H1 (cell line): ENCODE results near the gene CST8. TPM values are rescaled to one million over a fixed set of nuclear protein-coding genes. Genes with fewer than 3 reads are reported as not detected.
A peak's percentile ranks its signal among the peaks of the same experiment; 100 is the strongest.

ENCODE experiments used
- CTCF ChIA-PET: fragments of 300-600 bp; sonication (Branson Sonifier 250); formaldehyde crosslinking; loops from one replicate; lab custom pipeline; 2021; ENCODE audit not compliant: partially characterized antibody; lab: Charles Lee
- POLR2A ChIA-PET: fragments of 300-600 bp; sonication (Branson Sonifier 250); formaldehyde crosslinking; loops from one replicate; lab custom pipeline; 2021; ENCODE audit warnings: inconsistent platforms; ENCODE audit not compliant: partially characterized antibody; lab: Charles Lee
- DNase-seq, 2 experiments: peaks; one replicate each; pipeline versions ENCODE4 v3.0.0 to v3.0.0-alpha.2; 2010 to 2022; ENCODE audit warnings: low spot score in 2 of 2, low read depth in 1 of 2, mixed read lengths in 1 of 2
- FAIRE-seq: peaks from 2 replicates; lab custom pipeline; 2011; peaks lifted over from hg19 to GRCh38; lab: Jason Lieb, UNC
- H2AFZ ChIP-seq: 2 replicates; pipeline ENCODE4 v1.8.1; 2012; ENCODE audit warnings: low read length, inconsistent platforms
- H2AK5ac ChIP-seq: 2 replicates; pipeline ENCODE4 v1.6.1; 2013; ENCODE audit warnings: low read depth, low read length
- H2BK120ac ChIP-seq: replicated peaks from 2 replicates; pipeline ENCODE3; 2013; ENCODE audit warnings: low read depth, low read length, inconsistent platforms
- H2BK12ac ChIP-seq: 2 replicates; pipeline ENCODE4 v1.6.1; 2013; ENCODE audit warnings: low read depth, low read length
- H2BK15ac ChIP-seq: 2 replicates; pipeline ENCODE4 v1.6.1; 2013; ENCODE audit warnings: low read length
- H2BK20ac ChIP-seq: 2 replicates; pipeline ENCODE4 v1.6.1; 2013; ENCODE audit warnings: low read length
- H2BK5ac ChIP-seq: 2 replicates; pipeline ENCODE4 v1.6.1; 2013; ENCODE audit warnings: low read depth, low read length
- H3K14ac ChIP-seq: 2 replicates; pipeline ENCODE4 v1.6.1; 2013; ENCODE audit warnings: inconsistent platforms; ENCODE audit not compliant: insufficient read length
- H3K18ac ChIP-seq: 2 replicates; pipeline ENCODE4 v1.6.1; 2013; ENCODE audit warnings: low read length; ENCODE audit errors: extremely low read depth
- H3K23ac ChIP-seq: 2 replicates; pipeline ENCODE4 v1.6.1; 2013; ENCODE audit warnings: inconsistent platforms; ENCODE audit not compliant: insufficient read length
- H3K23me2 ChIP-seq: 2 replicates; pipeline ENCODE4 v1.6.1; 2013; ENCODE audit warnings: low read depth, low read length
- H3K27ac ChIP-seq: 2 replicates; pipeline ENCODE4 v1.6.1; 2011; ENCODE audit warnings: low read depth, low read length, inconsistent platforms
- H3K27me3 ChIP-seq, 4 experiments: replicated peaks in 1 of 4; 1 replicate in 1 of 4; 2 replicates in 3 of 4; pipeline versions ENCODE4 v1.6.1 to v1.8.1; 2011 to 2013; ENCODE audit warnings: low read length in 3 of 4, mild to moderate bottlenecking in 3 of 4, inconsistent platforms in 2 of 4, mixed read lengths in 2 of 4, moderate library complexity in 1 of 4; ENCODE audit not compliant: control insufficient read depth in 3 of 4, insufficient read depth in 3 of 4; ENCODE audit errors: extremely low read depth in 1 of 4
- H3K36me3 ChIP-seq, 4 experiments: 2 replicates each; pipeline versions ENCODE4 v1.6.1 to v1.8.1; 2011 to 2013; ENCODE audit warnings: mild to moderate bottlenecking in 4 of 4, low read length in 3 of 4, moderate library complexity in 2 of 4, control low read depth in 1 of 4, inconsistent platforms in 1 of 4; ENCODE audit not compliant: insufficient read depth in 4 of 4, control insufficient read depth in 2 of 4
- H3K4ac ChIP-seq: replicated peaks from 2 replicates; pipeline ENCODE3; 2013; ENCODE audit warnings: low read length, low read depth, mixed read lengths, inconsistent platforms; ENCODE audit not compliant: insufficient read length
- H3K4me1 ChIP-seq, 4 experiments: replicated peaks in 1 of 4; 1 replicate in 1 of 4; 2 replicates in 3 of 4; pipeline versions ENCODE4 v1.6.1 to v1.8.1; 2011 to 2013; ENCODE audit warnings: low read length in 3 of 4, inconsistent platforms in 2 of 4, mixed read lengths in 1 of 4; ENCODE audit not compliant: insufficient read depth in 4 of 4, control insufficient read depth in 3 of 4
- H3K4me2 ChIP-seq, 2 experiments: 2 replicates each; pipeline versions ENCODE4 v1.6.1 to v1.8.1; 2011 to 2013; ENCODE audit warnings: low read depth in 2 of 2, low read length in 2 of 2, control low read depth in 1 of 2, inconsistent platforms in 1 of 2, mild to moderate bottlenecking in 1 of 2; ENCODE audit not compliant: insufficient read depth in 1 of 2
- H3K4me3 ChIP-seq, 4 experiments: fragments of 200-600, 300-600 bp in 1 of 4; sonication (generic), shearing (Covaris generic), sonication (Bioruptor Twin) in 1 of 4; 2 replicates each; pipeline versions ENCODE4 v1.5.1 to v1.8.1; 2011 to 2016; ENCODE audit warnings: low read length in 4 of 4, low read depth in 3 of 4, control low read depth in 2 of 4, inconsistent platforms in 2 of 4, mild to moderate bottlenecking in 2 of 4, mixed read lengths in 1 of 4, moderate library complexity in 1 of 4; ENCODE audit not compliant: insufficient read depth in 2 of 4; ENCODE audit errors: extremely low read depth in 1 of 4
- H3K56ac ChIP-seq: replicated peaks from 2 replicates; pipeline ENCODE3; 2013; ENCODE audit warnings: low read depth, mild to moderate bottlenecking, mixed read lengths, low read length, inconsistent platforms; ENCODE audit not compliant: insufficient read length
- H3K79me1 ChIP-seq: 2 replicates; pipeline ENCODE4 v1.6.1; 2013; ENCODE audit warnings: low read depth, low read length, control low read depth
- H3K79me2 ChIP-seq, 2 experiments: 2 replicates each; pipeline versions ENCODE4 v1.6.1 to v1.8.1; 2012 to 2013; ENCODE audit warnings: low read length in 2 of 2, mild to moderate bottlenecking in 2 of 2, inconsistent platforms in 1 of 2; ENCODE audit not compliant: insufficient read depth in 2 of 2, control insufficient read depth in 1 of 2
- H3K9ac ChIP-seq, 4 experiments: replicated peaks in 1 of 4; 1 replicate in 1 of 4; 2 replicates in 3 of 4; pipeline versions ENCODE4 v1.6.1 to v1.8.1; 2011 to 2013; ENCODE audit warnings: low read depth in 3 of 4, low read length in 3 of 4, control low read depth in 2 of 4, mild to moderate bottlenecking in 2 of 4, moderate library complexity in 2 of 4, inconsistent platforms in 1 of 4; ENCODE audit errors: extremely low read depth in 1 of 4
- H3K9me3 ChIP-seq, 2 experiments: 2 replicates each; pipeline versions ENCODE4 v1.6.1 to v1.8.1; 2012 to 2013; ENCODE audit warnings: mild to moderate bottlenecking in 2 of 2, moderate library complexity in 2 of 2, control low read depth in 1 of 2, inconsistent platforms in 1 of 2, low read depth in 1 of 2, low read length in 1 of 2, mixed read lengths in 1 of 2; ENCODE audit not compliant: insufficient read depth in 2 of 2
- H4K20me1 ChIP-seq, 2 experiments: replicated peaks in 1 of 2; 2 replicates each; pipeline versions ENCODE3 to v1.8.1; 2011 to 2013; ENCODE audit warnings: inconsistent platforms in 2 of 2, low read length in 2 of 2, mild to moderate bottlenecking in 1 of 2; ENCODE audit not compliant: insufficient read depth in 2 of 2, control insufficient read depth in 1 of 2
- H4K5ac ChIP-seq: 2 replicates; pipeline ENCODE4 v1.6.1; 2013; ENCODE audit warnings: low read length, low read depth, mixed read lengths, inconsistent platforms; ENCODE audit not compliant: insufficient read length
- H4K8ac ChIP-seq: 2 replicates; pipeline ENCODE4 v1.8.0; 2013; ENCODE audit warnings: mild to moderate bottlenecking, moderate library complexity, low read length, inconsistent platforms; ENCODE audit not compliant: insufficient read depth; ENCODE audit errors: extremely low read depth
- H4K91ac ChIP-seq: replicated peaks from 2 replicates; pipeline ENCODE3; 2013; ENCODE audit warnings: low read length, mixed read lengths, inconsistent platforms; ENCODE audit not compliant: insufficient read length
- WGBS, 2 experiments: shearing (Covaris generic) in 1 of 2; methylation state at CpG; one replicate each; pipeline versions ENCODE4 v1.1.6 to v1.1.7; 2013 to 2015; ENCODE audit warnings: low lambda C conversion rate in 2 of 2, mixed read lengths in 2 of 2, inconsistent platforms in 1 of 2, low coverage in 1 of 2, missing lambda C conversion rate in 1 of 2; ENCODE audit not compliant: insufficient replicate concordance in 2 of 2, insufficient coverage in 1 of 2, insufficient read length in 1 of 2; ENCODE audit errors: extremely low coverage in 1 of 2, missing lambda C conversion rate in 1 of 2; 5-methylcytosine and 5-hydroxymethylcytosine counted together
- polyA plus RNA-seq, 7 experiments: library from polyadenylated mRNA; depleted of rRNA in 3 of 7; stranded (reverse) in 5 of 7; unstranded in 2 of 7; fragments of >200 nt in 5 of 7; fragments of 200-250 nt in 2 of 7; gene quantifications; 1 replicate in 5 of 7; 2 replicates in 1 of 7; 4 replicates in 1 of 7; pipeline versions ENCODE4 v1.2.1 to v1.2.3, GENCODE V29; 2011 to 2013; ENCODE audit warnings: missing spikeins in 2 of 7, mixed read lengths in 2 of 7
- total RNA-seq: library from RNA; stranded (reverse); fragmentation: NEBNext Ultra II Directional; extraction: Animal tissue kit (Norgen Biotek cat#: 25700); gene quantifications from 2 replicates; pipeline ENCODE4 v1.2.1, GENCODE V29; 2021

The CST8 gene
- total and polyA plus RNA-seq, 2 of the 8 experiments (the other 6 are each of a cell fraction or from before 2014, with no cell fraction given), result not detected

DNA sequence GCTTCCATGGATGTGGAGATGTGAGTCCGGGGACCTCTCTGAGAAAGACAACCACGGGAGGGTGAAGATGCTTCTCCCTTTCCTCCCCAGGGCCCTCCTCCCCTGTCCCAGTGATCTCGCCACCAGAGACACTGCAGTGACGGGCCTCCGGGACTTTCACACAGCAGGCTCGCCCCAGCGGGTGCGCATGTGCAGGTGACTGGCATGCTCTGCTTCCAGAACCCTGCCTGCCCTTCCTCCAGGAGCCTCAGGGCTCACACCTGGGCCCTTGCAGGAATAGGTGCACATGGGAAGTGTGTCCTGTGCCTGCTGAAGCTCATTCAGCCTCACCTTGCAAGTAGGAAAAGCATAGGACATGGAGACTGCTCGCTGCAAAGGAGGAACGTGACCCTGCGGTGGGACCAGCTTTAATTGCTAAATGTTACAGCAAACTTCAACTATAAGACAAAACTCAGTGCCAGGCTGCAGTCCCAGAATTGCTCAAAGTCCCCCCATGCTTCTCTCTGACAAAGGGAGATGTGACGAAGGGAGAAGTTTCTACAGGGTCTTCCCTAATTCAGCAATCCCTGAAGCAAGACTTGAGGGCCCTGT, 19.2 kb downstream of the CST8 start:
- POLR2A ChIA-PET, result interaction anchor here (1.3 kb wide), 1 partner anchor 23 kb away, joined by 5 read pairs; no protein-coding TSS in a partner anchor
- H2BK120ac ChIP-seq, result no peak overlapping the region
- H3K9me3 ChIP-seq, result peaks cover 3% of the 10 kb centered on the region in 2 experiments; a peak in 2 of 4 replicates
- H2BK20ac ChIP-seq, result peak overlapping the region; percentile 87; the same call in 1 of the 2 replicates
- no peak overlapping the region for H4K8ac ChIP-seq
- H4K5ac ChIP-seq, result no peak overlapping the region
- H2BK15ac ChIP-seq, result peak overlapping the region; percentile 89; the same call in 1 of the 2 replicates
- no peak overlapping the region for H3K14ac ChIP-seq
- no peaks in the 10 kb centered on the region for H4K20me1 ChIP-seq
- no peak for DNase-seq
- H3K18ac ChIP-seq, result peak overlapping the region; percentile 72; the same call in 1 of the 2 replicates
- FAIRE-seq, result no peak
- H3K36me3 ChIP-seq, result no peaks in the 10 kb centered on the region
- H3K23me2 ChIP-seq, result no peaks in the 10 kb centered on the region
- CTCF ChIA-PET, result interaction anchor here (1.3 to 1.4 kb wide), 5 partner anchors 8 to 68 kb away, joined by 3 to 5 read pairs (median 4); no protein-coding TSS in a partner anchor
- H3K4me2 ChIP-seq, result no peak overlapping the region
- H4K91ac ChIP-seq, result no peak overlapping the region
- peaks cover 0 to 15% (median 10%) of the 10 kb centered on the region in 4 experiments; a peak in 6 of 7 replicates for H3K4me1 ChIP-seq
- no peak overlapping the region for H2BK5ac ChIP-seq
- no peaks in the 10 kb centered on the region for H3K79me2 ChIP-seq
- peak overlapping the region; percentile 20; the same call in 1 of the 2 replicates for H2BK12ac ChIP-seq
- WGBS, 2 experiments, result 92% methylated on average over 12 of the region's 12 CpGs; no CpG with 5 or more reads in 1 of the 2 experiments
- no peak overlapping the region for H3K4me3 ChIP-seq
- H2AK5ac ChIP-seq, result 0 out of 2 replicates have a peak overlapping the region, but pooled peaks have one; percentile 67
- 0 out of 2 replicates have a peak overlapping the region, but pooled peaks have one; percentile 17 for H2AFZ ChIP-seq
- H3K27ac ChIP-seq, result no peak overlapping the region
- no peak overlapping the region for H3K56ac ChIP-seq
- H3K4ac ChIP-seq, result no peak overlapping the region
- H3K79me1 ChIP-seq, result no peaks in the 10 kb centered on the region
- no peak overlapping the region for H3K23ac ChIP-seq
- no peak overlapping the region for H3K9ac ChIP-seq
- H3K27me3 ChIP-seq, result peaks cover 0 to 3% (median 1%) of the 10 kb centered on the region in 4 experiments; a peak in 1 of 7 replicates
